Measurements from ENCODE around the gene CRYGC.

DNA sequence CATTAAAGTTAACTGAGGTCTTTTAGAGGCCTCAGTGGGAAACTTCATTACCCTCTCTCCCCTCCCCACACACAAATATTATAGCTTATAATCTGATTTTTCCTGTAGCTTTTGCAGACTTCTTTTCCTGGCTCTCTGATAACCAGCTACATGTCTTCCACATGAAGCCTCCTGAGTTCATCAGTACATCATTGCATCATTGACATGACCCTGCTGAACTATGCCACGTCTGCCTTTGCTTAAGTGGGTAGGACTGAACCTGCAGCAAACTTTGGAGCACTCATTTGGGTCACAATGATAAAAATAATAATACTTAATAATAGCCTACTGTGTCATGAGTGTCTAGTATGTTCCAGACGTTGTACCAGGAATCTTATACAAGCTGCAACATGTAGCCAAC is 26.8 kb upstream of the CRYGC start:
- TF ChIP-seq, protein P1, sequence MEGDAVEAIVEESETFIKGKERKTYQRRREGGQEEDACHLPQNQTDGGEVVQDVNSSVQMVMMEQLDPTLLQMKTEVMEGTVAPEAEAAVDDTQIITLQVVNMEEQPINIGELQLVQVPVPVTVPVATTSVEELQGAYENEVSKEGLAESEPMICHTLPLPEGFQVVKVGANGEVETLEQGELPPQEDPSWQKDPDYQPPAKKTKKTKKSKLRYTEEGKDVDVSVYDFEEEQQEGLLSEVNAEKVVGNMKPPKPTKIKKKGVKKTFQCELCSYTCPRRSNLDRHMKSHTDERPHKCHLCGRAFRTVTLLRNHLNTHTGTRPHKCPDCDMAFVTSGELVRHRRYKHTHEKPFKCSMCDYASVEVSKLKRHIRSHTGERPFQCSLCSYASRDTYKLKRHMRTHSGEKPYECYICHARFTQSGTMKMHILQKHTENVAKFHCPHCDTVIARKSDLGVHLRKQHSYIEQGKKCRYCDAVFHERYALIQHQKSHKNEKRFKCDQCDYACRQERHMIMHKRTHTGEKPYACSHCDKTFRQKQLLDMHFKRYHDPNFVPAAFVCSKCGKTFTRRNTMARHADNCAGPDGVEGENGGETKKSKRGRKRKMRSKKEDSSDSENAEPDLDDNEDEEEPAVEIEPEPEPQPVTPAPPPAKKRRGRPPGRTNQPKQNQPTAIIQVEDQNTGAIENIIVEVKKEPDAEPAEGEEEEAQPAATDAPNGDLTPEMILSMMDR (conservative IDR thresholded peaks at IDR 0.05): no peak
- no peak for TF ChIP-seq ZFX (IDR thresholded peaks at IDR 0.05)

Data from C4-2B (cell line).